ENCODE measurements around the gene GNMT.
A peak's percentile ranks its signal among the peaks of the same experiment; 100 is the strongest.
"Not testable (repeated sequence)": the region's sequence is repeated elsewhere in the genome, so short reads cannot be mapped to it uniquely, and the experiment has no call there.

Gene GNMT

GRCh38 chr6:42940493-42941045 lies 20.0 kb upstream of the GNMT start:
- no peak for FAIRE-seq
- peak; percentile 72; the same call in 1 of the 2 replicates for TF ChIP-seq POLR2AphosphoS5 (IDR thresholded peaks at IDR 0.05; ENCODE audit: low read depth, low read length)
- no peak for TF ChIP-seq TAF1 (IDR thresholded peaks at IDR 0.05; ENCODE audit: low read depth, low read length)
- DNase-seq (ENCODE audit: insufficient read length, low spot score), result no peak

GRCh38 chr6:42941356-42941755 lies 19.2 kb upstream of the GNMT start:
- FAIRE-seq; DNase-seq (ENCODE audit: insufficient read length, low spot score): not testable (repeated sequence)

GRCh38 chr6:42942444-42942843 lies 18.1 kb upstream of the GNMT start:
- DNase-seq (ENCODE audit: insufficient read length, low spot score) (no peak), FAIRE-seq (no peak)
- TF ChIP-seq POLR2A (IDR thresholded peaks at IDR 0.05; ENCODE audit: low read depth, low read length) (no peak), SPI1 (IDR thresholded peaks at IDR 0.05; ENCODE audit: low read depth, low read length) (no peak), POU2F2 (IDR thresholded peaks at IDR 0.05; ENCODE audit: low read depth, low read length) (no peak), POLR2AphosphoS5 (IDR thresholded peaks at IDR 0.05; ENCODE audit: low read depth, low read length) (no peak), PAX5 (IDR thresholded peaks at IDR 0.05; ENCODE audit: insufficient read depth, low read length, severe bottlenecking) (no peak), TAF1 (IDR thresholded peaks at IDR 0.05; ENCODE audit: low read depth, low read length) (no peak)

- DNase-seq (ENCODE audit: insufficient read length, low spot score) (no peak), FAIRE-seq (no peak)
- TF ChIP-seq POU2F2 (IDR thresholded peaks at IDR 0.05; ENCODE audit: low read depth, low read length), result no peak
- no peak for TF ChIP-seq TAF1 (IDR thresholded peaks at IDR 0.05; ENCODE audit: low read depth, low read length)
- no peak for TF ChIP-seq PAX5 (IDR thresholded peaks at IDR 0.05; ENCODE audit: insufficient read depth, low read length, severe bottlenecking)
- TF ChIP-seq POLR2AphosphoS5 (IDR thresholded peaks at IDR 0.05; ENCODE audit: low read depth, low read length), result no peak
- no peak for TF ChIP-seq SPI1 (IDR thresholded peaks at IDR 0.05; ENCODE audit: low read depth, low read length)
- no peak for TF ChIP-seq POLR2A (IDR thresholded peaks at IDR 0.05; ENCODE audit: low read depth, low read length)
Observed at GRCh38 chr6:42947950-42948349, 12.6 kb upstream of the GNMT start.

GRCh38 chr6:42952389-42952788 lies 8.2 kb upstream of the GNMT start:
- FAIRE-seq (no peak), DNase-seq (ENCODE audit: insufficient read length, low spot score) (no peak)
- TF ChIP-seq POLR2A (IDR thresholded peaks at IDR 0.05; ENCODE audit: low read depth, low read length), result no peak
- TF ChIP-seq TAF1 (IDR thresholded peaks at IDR 0.05; ENCODE audit: low read depth, low read length), result no peak
- TF ChIP-seq PAX5 (IDR thresholded peaks at IDR 0.05; ENCODE audit: insufficient read depth, low read length, severe bottlenecking), result no peak
- TF ChIP-seq POU2F2 (IDR thresholded peaks at IDR 0.05; ENCODE audit: low read depth, low read length), result no peak
- no peak for TF ChIP-seq SPI1 (IDR thresholded peaks at IDR 0.05; ENCODE audit: low read depth, low read length)
- TF ChIP-seq POLR2AphosphoS5 (IDR thresholded peaks at IDR 0.05; ENCODE audit: low read depth, low read length), result no peak

- not testable (repeated sequence) for DNase-seq (ENCODE audit: insufficient read length, low spot score); FAIRE-seq
Observed at GRCh38 chr6:42954405-42954804, 6.1 kb upstream of the GNMT start.

- no peak for DNase-seq (ENCODE audit: insufficient read length, low spot score)
- no peak for TF ChIP-seq POU2F2 (IDR thresholded peaks at IDR 0.05; ENCODE audit: low read depth, low read length)
- no peak for TF ChIP-seq PAX5 (IDR thresholded peaks at IDR 0.05; ENCODE audit: insufficient read depth, low read length, severe bottlenecking)
- no peak for TF ChIP-seq POLR2A (IDR thresholded peaks at IDR 0.05; ENCODE audit: low read depth, low read length)
- TF ChIP-seq POLR2AphosphoS5 (IDR thresholded peaks at IDR 0.05; ENCODE audit: low read depth, low read length), result no peak
- no peak for TF ChIP-seq TAF1 (IDR thresholded peaks at IDR 0.05; ENCODE audit: low read depth, low read length)
- TF ChIP-seq SPI1 (IDR thresholded peaks at IDR 0.05; ENCODE audit: low read depth, low read length), result no peak
- FAIRE-seq, result no peak
Observed at GRCh38 chr6:42958125-42958524, 2.4 kb upstream of the GNMT start.

- TF ChIP-seq TAF1 (IDR thresholded peaks at IDR 0.05; ENCODE audit: low read depth, low read length), result no peak
- no peak for FAIRE-seq
- no peak for DNase-seq (ENCODE audit: insufficient read length, low spot score)
Observed at GRCh38 chr6:42959917-42960242, 674 bp upstream of the GNMT start.

GRCh38 chr6:42961020-42961470 lies 491 bp downstream of the GNMT start:
- DNase-seq (ENCODE audit: insufficient read length, low spot score), result no peak
- no peak for FAIRE-seq
- no peak for TF ChIP-seq POLR2A (IDR thresholded peaks at IDR 0.05; ENCODE audit: low read depth, low read length)
- TF ChIP-seq POU2F2 (IDR thresholded peaks at IDR 0.05; ENCODE audit: low read depth, low read length), result no peak
- TF ChIP-seq SPI1 (IDR thresholded peaks at IDR 0.05; ENCODE audit: low read depth, low read length), result no peak
- no peak for TF ChIP-seq POLR2AphosphoS5 (IDR thresholded peaks at IDR 0.05; ENCODE audit: low read depth, low read length)
- no peak for TF ChIP-seq TAF1 (IDR thresholded peaks at IDR 0.05; ENCODE audit: low read depth, low read length)
- TF ChIP-seq PAX5 (IDR thresholded peaks at IDR 0.05; ENCODE audit: insufficient read depth, low read length, severe bottlenecking), result no peak

GRCh38 chr6:42962096-42962495 lies 1.5 kb downstream of the GNMT start:
- FAIRE-seq, result no peak

GRCh38 chr6:42962502-42963178 lies 2.1 kb downstream of the GNMT start:
- no peak for FAIRE-seq
- TF ChIP-seq SPI1 (IDR thresholded peaks at IDR 0.05; ENCODE audit: low read depth, low read length) (no peak), POU2F2 (IDR thresholded peaks at IDR 0.05; ENCODE audit: low read depth, low read length) (no peak), POLR2AphosphoS5 (IDR thresholded peaks at IDR 0.05; ENCODE audit: low read depth, low read length) (no peak), POLR2A (IDR thresholded peaks at IDR 0.05; ENCODE audit: low read depth, low read length) (no peak), PAX5 (IDR thresholded peaks at IDR 0.05; ENCODE audit: insufficient read depth, low read length, severe bottlenecking) (no peak), TAF1 (IDR thresholded peaks at IDR 0.05; ENCODE audit: low read depth, low read length) (no peak)
- no peak for DNase-seq (ENCODE audit: insufficient read length, low spot score)

More at GRCh38 chr6:42962096-42962495, 1.5 kb downstream of the GNMT start:
- TF ChIP-seq PAX5 (IDR thresholded peaks at IDR 0.05; ENCODE audit: insufficient read depth, low read length, severe bottlenecking), result no peak
- TF ChIP-seq TAF1 (IDR thresholded peaks at IDR 0.05; ENCODE audit: low read depth, low read length), result no peak
- no peak for TF ChIP-seq POLR2AphosphoS5 (IDR thresholded peaks at IDR 0.05; ENCODE audit: low read depth, low read length)
- TF ChIP-seq SPI1 (IDR thresholded peaks at IDR 0.05; ENCODE audit: low read depth, low read length), result no peak
- no peak for TF ChIP-seq POLR2A (IDR thresholded peaks at IDR 0.05; ENCODE audit: low read depth, low read length)
- TF ChIP-seq POU2F2 (IDR thresholded peaks at IDR 0.05; ENCODE audit: low read depth, low read length), result no peak
- DNase-seq (ENCODE audit: insufficient read length, low spot score), result no peak

Measured in GM12891 (cell line).